ENCODE results near the gene SAPCD1.
A peak's percentile ranks its signal among the peaks of the same experiment; 100 is the strongest.
"Not testable (repeated sequence)": the region's sequence is repeated elsewhere in the genome, so short reads cannot be mapped to it uniquely, and the experiment has no call there.

SAPCD1 gene

GRCh38 chr6:31806470-31807272, 44.2 kb downstream of the SAPCD1 start, which contains the start of gene LSM2:
TSS of gene LSM2 (minus strand) at chr6:31806966. CDS start at chr6:31806757, 209 bp downstream.
- peak; percentile 85 to 94 (median 90) for DNase-seq

GRCh38 chr6:31808599-31808998, 46.1 kb downstream of the SAPCD1 start:
- not testable (repeated sequence) for DNase-seq

- DNase-seq, result no peak
Measured at GRCh38 chr6:31811645-31812044, 49.2 kb downstream of the SAPCD1 start.

- no peak for DNase-seq
Measured at GRCh38 chr6:31813465-31813849, 51.0 kb downstream of the SAPCD1 start.

All from activated CD4-positive, CD25-positive, alpha-beta regulatory T cell (primary cell).